Epidermal melanocyte (primary cell): ENCODE data around the gene TGFBRAP1.
"Not testable (repeated sequence)": the region's sequence is repeated elsewhere in the genome, so short reads cannot be mapped to it uniquely, and the experiment has no call there.

Experiments used
- DNase-seq: peaks from one replicate; pipeline ENCODE4 v3.0.0; 2011; ENCODE audit warnings: low spot score; ENCODE audit not compliant: insufficient read length

TGFBRAP1 gene

GRCh38 chr2:105274046-105274445, 55.5 kb downstream of the TGFBRAP1 start:
- DNase-seq = no peak

GRCh38 chr2:105272176-105272575, 57.4 kb downstream of the TGFBRAP1 start:
- DNase-seq = no peak

GRCh38 chr2:105271393-105272045, 58.0 kb downstream of the TGFBRAP1 start:
- DNase-seq = no peak

GRCh38 chr2:105269426-105269825, 60.1 kb downstream of the TGFBRAP1 start:
- no peak for DNase-seq

GRCh38 chr2:105262651-105263091, 66.9 kb downstream of the TGFBRAP1 start:
- DNase-seq = no peak

GRCh38 chr2:105261061-105261460, 68.5 kb downstream of the TGFBRAP1 start:
- DNase-seq = peak; percentile 54

GRCh38 chr2:105258835-105259350, 70.6 kb downstream of the TGFBRAP1 start:
- DNase-seq = no peak

GRCh38 chr2:105257981-105258380, 71.6 kb downstream of the TGFBRAP1 start:
- DNase-seq = no peak

GRCh38 chr2:105256431-105257047, 73.0 kb downstream of the TGFBRAP1 start:
- DNase-seq = no peak

GRCh38 chr2:105255979-105256378, 73.6 kb downstream of the TGFBRAP1 start:
- no peak for DNase-seq

GRCh38 chr2:105254531-105255210, 74.9 kb downstream of the TGFBRAP1 start:
- DNase-seq = no peak

- no peak for DNase-seq
Observed at GRCh38 chr2:105252271-105252670, 77.3 kb downstream of the TGFBRAP1 start.

GRCh38 chr2:105251016-105251648, 78.4 kb downstream of the TGFBRAP1 start:
- not testable (repeated sequence) for DNase-seq

- DNase-seq = no peak
Observed at GRCh38 chr2:105249891-105250290, 79.6 kb downstream of the TGFBRAP1 start.

- DNase-seq = no peak
Observed at GRCh38 chr2:105249181-105249580, 80.4 kb downstream of the TGFBRAP1 start.

GRCh38 chr2:105248316-105249070, 81.0 kb downstream of the TGFBRAP1 start:
- no peak for DNase-seq

GRCh38 chr2:105244451-105244850, 85.1 kb downstream of the TGFBRAP1 start:
- no peak for DNase-seq

GRCh38 chr2:105243961-105244360, 85.6 kb downstream of the TGFBRAP1 start:
- no peak for DNase-seq

- no peak for DNase-seq
Observed at GRCh38 chr2:105242286-105242993, 87.1 kb downstream of the TGFBRAP1 start.

- DNase-seq = no peak
Observed at GRCh38 chr2:105241443-105241842, 88.1 kb downstream of the TGFBRAP1 start, which contains the start of gene GPR45. TSS of gene GPR45 (plus strand) at chr2:105241743. CDS start at chr2:105241859, 116 bp downstream.
